Stimulated activated naive CD8-positive, alpha-beta T cell treated with anti-CD3 and anti-CD28 coated beads, Interleukin-15, amount 100 ng/mL, for 72 hours (primary cell): ENCODE data around the gene TBCCD1.

ENCODE experiments used
- ATAC-seq: fragments of 150-1000 bp; cut with Tn5 transposase; 2 replicates; pipeline ENCODE4 v1.10.0; 2021; ENCODE audit warnings: mild to moderate bottlenecking, moderate library complexity
- DNase-seq, 2 donors: peaks; one replicate each; pipeline ENCODE4 v3.0.0; 2021 to 2022
- H3K27ac Mint-ChIP-seq, 2 donors: one replicate each; pipeline ENCODE4 v1.8.0; 2022; ENCODE audit warnings: mild to moderate bottlenecking in 2 of 2, mixed read lengths in 2 of 2, moderate library complexity in 2 of 2
- H3K27me3 Mint-ChIP-seq: one replicate; pipeline ENCODE4 v1.8.0; 2022; ENCODE audit warnings: mixed read lengths
- H3K4me1 Mint-ChIP-seq: one replicate; pipeline ENCODE4 v1.8.0; 2022; ENCODE audit warnings: mild to moderate bottlenecking, mixed read lengths
- H3K4me3 Mint-ChIP-seq, 2 donors: one replicate each; pipeline ENCODE4 v1.8.0; 2022; ENCODE audit warnings: mild to moderate bottlenecking in 2 of 2, mixed read lengths in 2 of 2, moderate library complexity in 1 of 2
- H3K9me3 Mint-ChIP-seq, 2 donors: one replicate each; pipeline ENCODE4 v1.8.0; 2022; ENCODE audit warnings: mixed read lengths in 2 of 2

The TBCCD1 gene, protein sequence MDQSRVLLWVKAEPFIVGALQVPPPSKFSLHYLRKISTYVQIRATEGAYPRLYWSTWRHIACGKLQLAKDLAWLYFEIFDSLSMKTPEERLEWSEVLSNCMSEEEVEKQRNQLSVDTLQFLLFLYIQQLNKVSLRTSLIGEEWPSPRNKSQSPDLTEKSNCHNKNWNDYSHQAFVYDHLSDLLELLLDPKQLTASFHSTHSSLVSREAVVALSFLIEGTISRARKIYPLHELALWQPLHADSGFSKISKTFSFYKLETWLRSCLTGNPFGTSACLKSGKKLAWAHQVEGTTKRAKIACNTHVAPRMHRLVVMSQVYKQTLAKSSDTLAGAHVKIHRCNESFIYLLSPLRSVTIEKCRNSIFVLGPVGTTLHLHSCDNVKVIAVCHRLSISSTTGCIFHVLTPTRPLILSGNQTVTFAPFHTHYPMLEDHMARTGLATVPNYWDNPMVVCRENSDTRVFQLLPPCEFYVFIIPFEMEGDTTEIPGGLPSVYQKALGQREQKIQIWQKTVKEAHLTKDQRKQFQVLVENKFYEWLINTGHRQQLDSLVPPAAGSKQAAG

GRCh38 chr3:186567072-186567921, at the start of gene TBCCD1:
Gene TBCCD1, minus strand, starts transcription at chr3:186567339. Its CDS starts 3,010 bp downstream, at chr3:186564329.
- DNase-seq: peak; percentile 96 to 99
- Mint-ChIP-seq H3K4me1 (peaks cover 63% of the 10 kb centered on the region), H3K27ac (peak within 1 kb of the TSS; percentile 97 to 98), H3K9me3 (no peaks in the 10 kb centered on the region), H3K4me3 (peak within 1 kb of the TSS; percentile 91 to 93), H3K27me3 (no peaks in the 10 kb centered on the region)
- peak; percentile 69 for ATAC-seq

DNA sequence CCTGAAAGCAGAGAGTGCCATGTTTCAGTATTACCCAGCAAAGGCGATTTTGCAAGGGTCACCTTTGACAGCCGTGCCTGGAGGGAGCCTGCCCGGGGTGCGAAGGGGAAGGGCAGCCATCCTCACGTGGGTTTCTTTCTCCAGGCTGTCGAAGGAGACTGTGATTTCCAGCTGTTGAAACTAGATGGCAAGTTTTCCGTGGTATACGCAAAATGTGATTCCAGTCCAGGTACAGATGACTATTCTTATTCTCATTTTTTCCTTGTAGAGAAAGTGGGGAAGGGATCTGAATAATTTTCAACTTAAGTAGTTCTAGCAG, 49.1 kb upstream of the TBCCD1 start:
- no peak for ATAC-seq
- Mint-ChIP-seq H3K4me1 (peaks cover 23% of the 10 kb centered on the region), H3K4me3 (no peak overlapping the region), H3K9me3 (no peaks in the 10 kb centered on the region), H3K27ac (no peak overlapping the region), H3K27me3 (peaks cover 64% of the 10 kb centered on the region)
- DNase-seq: no peak

GRCh38 chr3:186614597-186615483, 47.7 kb upstream of the TBCCD1 start:
- ATAC-seq (peak; percentile 43), DNase-seq (peak; percentile 74 to 75)
- Mint-ChIP-seq H3K9me3 (no peaks in the 10 kb centered on the region), H3K4me3 (peak overlapping the region; percentile 30 to 34), H3K27me3 (peaks cover 58% of the 10 kb centered on the region), H3K27ac (no peak overlapping the region), H3K4me1 (peaks cover 23% of the 10 kb centered on the region)

DNA sequence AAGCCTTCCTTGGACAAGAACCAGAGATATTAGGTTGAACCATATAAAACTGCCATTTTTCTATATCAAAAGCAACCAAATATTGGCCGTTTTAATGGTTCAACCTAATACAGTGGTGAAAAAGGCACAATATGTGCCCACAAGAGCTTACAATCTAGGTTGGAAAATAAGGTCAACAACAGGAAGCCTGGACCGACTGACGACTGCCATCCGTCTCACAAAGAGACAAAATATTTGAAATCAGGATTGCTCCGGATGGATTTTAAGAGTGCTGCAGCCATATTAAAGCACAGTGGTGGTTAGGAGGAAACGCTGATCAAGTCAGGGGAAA, 47.1 kb upstream of the TBCCD1 start:
- H3K27me3 Mint-ChIP-seq: peaks cover 58% of the 10 kb centered on the region
- no peak for ATAC-seq
- no peaks in the 10 kb centered on the region for H3K9me3 Mint-ChIP-seq
- no peak overlapping the region for H3K27ac Mint-ChIP-seq
- no peak for DNase-seq
- H3K4me3 Mint-ChIP-seq: peak overlapping the region; percentile 30 to 34
- H3K4me1 Mint-ChIP-seq: peaks cover 23% of the 10 kb centered on the region

- no peak for DNase-seq
- Mint-ChIP-seq H3K27ac (no peak overlapping the region), H3K9me3 (no peaks in the 10 kb centered on the region), H3K27me3 (peaks cover 57% of the 10 kb centered on the region), H3K4me1 (peaks cover 23% of the 10 kb centered on the region), H3K4me3 (no peak overlapping the region)
- no peak for ATAC-seq
These were observed 46.6 kb upstream of the TBCCD1 start for GRCh38 chr3:186613637-186614265.

- no peak within 1 kb of the TSS for H3K4me3 Mint-ChIP-seq
- H3K27ac Mint-ChIP-seq: no peak within 1 kb of the TSS
- DNase-seq (no peak), ATAC-seq (no peak)
- peaks cover 49% of the 10 kb centered on the region for H3K27me3 Mint-ChIP-seq
- no peaks in the 10 kb centered on the region for H3K9me3 Mint-ChIP-seq
- peaks cover 23% of the 10 kb centered on the region for H3K4me1 Mint-ChIP-seq
These were observed 45.8 kb upstream of the TBCCD1 start, which contains the start of gene AHSG for GRCh38 chr3:186612721-186613636. Gene AHSG, plus strand, starts transcription at chr3:186613060. Its CDS starts 82 bp downstream, at chr3:186613142.

GRCh38 chr3:186612065-186612464, 44.9 kb upstream of the TBCCD1 start:
- peaks cover 16% of the 10 kb centered on the region for H3K4me1 Mint-ChIP-seq
- ATAC-seq (no peak), DNase-seq (no peak)
- H3K4me3 Mint-ChIP-seq: no peak overlapping the region
- H3K27ac Mint-ChIP-seq: no peak overlapping the region
- H3K27me3 Mint-ChIP-seq: peaks cover 40% of the 10 kb centered on the region
- no peaks in the 10 kb centered on the region for H3K9me3 Mint-ChIP-seq

- ATAC-seq: peak; percentile 72
- no peak for DNase-seq
- H3K9me3 Mint-ChIP-seq: no peaks in the 10 kb centered on the region
- peaks cover 37% of the 10 kb centered on the region for H3K27me3 Mint-ChIP-seq
- no peaks in the 10 kb centered on the region for H3K4me1 Mint-ChIP-seq
- no peak overlapping the region for H3K4me3 Mint-ChIP-seq
- H3K27ac Mint-ChIP-seq: peak overlapping the region in 1 of 2 donors; percentile 67
These were observed 42.2 kb upstream of the TBCCD1 start for GRCh38 chr3:186609247-186609868.

DNA sequence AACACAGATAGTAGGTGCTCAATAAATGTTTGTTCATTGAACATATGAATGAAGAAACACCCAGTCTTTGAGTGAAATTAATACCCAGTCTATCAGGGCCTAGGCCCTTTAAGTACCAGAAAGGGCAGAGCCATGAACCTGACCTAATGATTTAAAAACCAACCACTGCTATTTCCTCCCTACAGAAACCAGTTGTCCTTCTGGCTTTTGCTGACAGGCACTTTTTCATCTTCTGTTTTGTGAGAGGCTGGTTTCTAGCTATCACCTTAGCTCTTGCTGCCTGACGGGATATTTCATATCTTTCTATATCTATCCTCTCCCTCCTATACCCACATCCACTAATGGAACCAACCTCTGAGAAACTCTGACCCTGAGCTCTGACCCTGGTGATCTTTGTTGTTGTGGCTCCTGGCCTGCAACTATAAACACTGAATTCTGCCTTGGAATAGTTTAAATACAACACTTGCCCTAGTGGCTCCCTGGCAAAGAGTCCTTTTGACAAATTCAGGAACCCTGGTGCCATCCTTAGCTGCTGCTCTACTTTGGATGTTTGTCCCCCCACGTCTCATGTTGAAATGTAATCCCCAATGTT, 41.6 kb upstream of the TBCCD1 start:
- Mint-ChIP-seq H3K4me1 (no peaks in the 10 kb centered on the region), H3K9me3 (no peaks in the 10 kb centered on the region)
- no peak for ATAC-seq

DNA sequence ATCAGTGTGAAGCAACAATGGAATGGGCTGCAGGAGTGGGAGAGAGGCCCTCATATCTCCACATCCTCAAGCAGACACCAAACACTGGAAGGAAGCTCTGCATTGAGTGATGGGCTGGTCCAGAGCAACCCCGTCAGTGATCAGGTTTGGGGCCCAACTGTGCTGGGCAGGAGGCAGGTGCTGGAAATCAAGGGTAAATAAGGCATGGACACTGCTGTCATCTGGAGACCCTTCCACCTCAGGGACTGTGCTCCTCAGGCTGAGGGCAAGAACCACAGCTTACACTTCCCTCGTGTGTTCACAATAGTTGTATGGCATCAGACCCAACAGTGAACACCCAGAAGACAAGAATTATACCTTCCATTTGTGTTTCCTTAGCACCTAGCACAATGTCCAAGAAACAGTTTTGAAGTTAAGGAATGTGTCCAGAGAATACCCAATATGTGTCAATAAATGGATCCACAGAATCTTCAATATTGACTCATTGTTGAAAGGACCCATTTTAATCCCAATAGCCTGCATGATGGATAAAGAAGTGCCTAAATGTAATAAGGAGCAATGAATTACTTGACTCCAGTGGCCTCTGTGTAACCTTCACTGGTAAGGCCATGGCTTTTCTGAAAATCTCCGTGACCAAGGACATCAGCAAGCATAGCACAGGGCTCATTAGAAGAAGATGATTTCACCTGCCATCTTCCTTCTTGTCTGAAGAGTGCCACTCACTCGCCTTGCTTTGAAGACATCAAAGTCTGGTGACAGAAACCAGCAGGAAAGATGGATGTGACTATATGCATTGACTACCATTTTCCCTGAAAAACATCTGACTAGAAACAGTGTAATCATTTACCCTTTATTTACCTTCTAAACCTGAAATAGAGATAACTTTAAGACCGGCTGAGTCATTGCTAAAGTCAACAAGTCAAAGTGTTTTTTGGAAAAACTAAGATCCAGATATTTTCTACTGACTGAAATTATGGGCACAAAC, 38.7 kb upstream of the TBCCD1 start:
- no peak for DNase-seq
- Mint-ChIP-seq H3K4me3 (no peak overlapping the region), H3K4me1 (no peaks in the 10 kb centered on the region), H3K9me3 (no peaks in the 10 kb centered on the region), H3K27ac (no peak overlapping the region), H3K27me3 (peaks cover 20% of the 10 kb centered on the region)
- ATAC-seq: no peak

More for the DNA sequence above, 41.6 kb upstream of the TBCCD1 start:
- DNase-seq: no peak
- Mint-ChIP-seq H3K27me3 (peaks cover 35% of the 10 kb centered on the region), H3K4me3 (no peak overlapping the region), H3K27ac (no peak overlapping the region)

DNA sequence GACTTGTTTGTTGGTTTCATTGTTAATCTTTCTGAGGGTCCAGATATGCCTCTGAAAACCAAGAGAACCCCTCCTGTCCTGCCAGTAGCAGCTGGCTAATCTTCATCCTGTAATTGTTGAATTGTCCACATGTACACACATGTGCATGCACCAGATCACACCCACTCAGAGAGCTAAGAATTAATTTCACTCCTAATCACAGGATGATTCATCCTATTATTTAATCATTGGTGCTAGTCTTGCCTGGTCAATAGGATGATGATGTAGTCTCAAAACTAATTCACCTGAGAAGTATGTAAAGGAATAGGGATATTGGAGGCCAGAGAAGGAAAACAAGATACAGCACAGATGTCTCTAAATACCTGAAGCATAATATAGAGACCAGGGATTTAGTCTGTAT, 37.9 kb upstream of the TBCCD1 start:
- DNase-seq (no peak), ATAC-seq (no peak)
- Mint-ChIP-seq H3K27me3 (peaks cover 20% of the 10 kb centered on the region), H3K4me3 (no peak overlapping the region), H3K9me3 (no peaks in the 10 kb centered on the region), H3K27ac (no peak overlapping the region), H3K4me1 (no peaks in the 10 kb centered on the region)

DNA sequence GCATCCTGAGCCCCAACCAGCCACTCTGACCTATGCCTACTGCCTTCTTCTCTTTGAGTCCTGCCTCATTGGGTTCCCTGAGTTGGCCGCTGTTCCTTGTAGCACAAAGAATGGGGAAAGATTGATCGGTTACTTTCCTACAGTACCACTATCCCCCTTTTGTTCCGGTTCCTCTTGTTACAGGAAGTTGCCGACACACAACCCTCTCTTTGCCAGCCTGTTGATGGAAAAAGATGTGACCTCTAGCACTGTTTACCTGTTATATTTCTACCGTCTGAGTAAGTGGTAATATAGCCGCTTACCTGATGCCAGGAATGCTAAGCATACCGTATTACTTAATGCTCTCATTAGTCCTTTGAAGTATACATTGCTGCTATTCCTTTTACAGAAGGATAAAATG, 36.0 kb upstream of the TBCCD1 start:
- Mint-ChIP-seq H3K4me1 (no peaks in the 10 kb centered on the region), H3K27ac (no peak overlapping the region), H3K4me3 (no peak overlapping the region), H3K9me3 (no peaks in the 10 kb centered on the region), H3K27me3 (peaks cover 20% of the 10 kb centered on the region)
- DNase-seq: no peak
- no peak for ATAC-seq
